ENCODE measurements around the gene TOMM20.
A peak's percentile ranks its signal among the peaks of the same experiment; 100 is the strongest.

The TOMM20 gene

DNA sequence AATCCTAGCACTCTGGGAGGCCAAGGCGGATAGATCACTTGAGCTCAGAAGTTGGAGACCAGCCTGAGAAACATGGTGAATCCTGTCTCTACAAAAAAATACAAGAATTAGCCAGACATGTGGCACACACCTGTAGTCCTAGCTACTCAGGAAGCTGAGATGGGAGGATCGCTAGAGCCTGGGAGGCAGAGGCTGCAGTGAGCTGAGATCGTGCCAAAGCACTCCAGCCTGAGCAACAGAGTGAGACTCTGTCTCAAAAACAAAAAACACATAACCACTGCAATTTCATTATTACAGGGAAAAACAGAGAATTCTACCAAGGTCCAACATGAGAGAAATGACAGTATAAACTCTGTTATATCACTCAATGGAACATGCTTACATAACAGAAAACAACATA, 4.4 kb upstream of the TOMM20 start:
- no peak for DNase-seq

DNA sequence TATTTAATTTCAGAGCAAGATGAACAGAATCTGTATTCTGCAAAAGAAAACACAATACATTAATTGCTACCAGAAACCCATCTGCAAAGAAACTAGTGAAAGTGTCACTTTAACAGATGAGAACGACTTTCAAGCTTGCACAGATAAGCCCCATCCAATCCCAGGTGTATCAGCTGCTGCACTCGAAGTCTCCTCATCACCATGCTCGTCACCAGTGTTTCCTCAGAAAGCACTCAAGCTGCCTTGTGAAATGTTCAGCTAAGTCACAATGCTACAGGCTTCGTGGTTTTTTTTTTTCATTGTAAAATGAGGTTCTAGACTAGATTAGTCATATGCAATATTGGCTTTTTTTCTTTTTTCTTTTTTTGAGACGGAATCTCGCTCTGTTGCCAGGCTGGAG, 3.3 kb upstream of the TOMM20 start:
- DNase-seq: no peak

DNA sequence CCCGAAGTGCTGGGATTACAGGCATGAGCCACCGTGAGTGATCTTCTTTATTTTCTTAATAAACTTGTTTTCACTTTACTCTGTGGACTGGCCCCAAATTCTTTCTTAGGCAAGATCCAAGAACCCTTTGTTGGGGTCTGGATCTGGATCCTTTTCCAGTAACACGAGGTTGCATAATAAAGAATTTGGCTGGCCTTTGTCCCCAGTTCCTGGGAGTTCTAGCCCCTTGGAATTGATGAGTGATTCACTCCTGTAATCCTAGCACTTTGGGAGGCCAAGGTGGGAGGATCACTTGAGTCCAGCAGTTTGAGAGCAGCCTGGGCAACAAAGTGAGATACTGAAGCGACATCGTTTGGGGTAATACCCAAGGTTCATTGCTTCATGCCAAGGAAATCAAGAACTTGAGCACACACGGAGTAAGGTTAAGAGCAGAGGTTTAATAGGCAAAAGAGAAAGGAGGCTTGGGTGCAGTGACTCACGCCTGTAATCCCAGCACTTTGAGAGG, 2.2 kb upstream of the TOMM20 start:
- no peak for DNase-seq

- peak; percentile 23 for DNase-seq
Measured at GRCh38 chr1:235129774-235130570, 1.3 kb upstream of the TOMM20 start.

- peak; percentile 44 for DNase-seq
Measured at GRCh38 chr1:235127732-235128455, 743 bp downstream of the TOMM20 start.

DNA sequence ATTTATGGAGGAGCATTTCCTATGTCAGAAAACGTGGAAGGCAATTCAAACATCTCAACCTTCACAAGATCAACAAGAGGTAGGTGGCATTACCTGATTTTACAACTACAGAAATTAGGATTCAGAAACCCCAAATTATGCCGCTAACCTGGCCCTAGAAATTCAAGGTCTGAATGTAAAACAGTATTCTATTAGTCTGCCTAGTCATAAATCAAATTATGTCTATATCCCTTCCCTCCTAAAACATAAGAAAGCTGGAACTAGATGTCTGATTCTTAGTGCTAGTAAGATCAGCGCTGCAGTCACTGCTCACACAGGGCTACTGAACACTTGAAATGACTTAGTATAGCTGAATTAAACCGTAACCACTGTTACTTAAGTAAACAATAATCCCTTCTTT, 1.4 kb downstream of the TOMM20 start:
- peak; percentile 44 for DNase-seq

GRCh38 chr1:235124665-235125064, 4.0 kb downstream of the TOMM20 start:
- DNase-seq: no peak

DNA sequence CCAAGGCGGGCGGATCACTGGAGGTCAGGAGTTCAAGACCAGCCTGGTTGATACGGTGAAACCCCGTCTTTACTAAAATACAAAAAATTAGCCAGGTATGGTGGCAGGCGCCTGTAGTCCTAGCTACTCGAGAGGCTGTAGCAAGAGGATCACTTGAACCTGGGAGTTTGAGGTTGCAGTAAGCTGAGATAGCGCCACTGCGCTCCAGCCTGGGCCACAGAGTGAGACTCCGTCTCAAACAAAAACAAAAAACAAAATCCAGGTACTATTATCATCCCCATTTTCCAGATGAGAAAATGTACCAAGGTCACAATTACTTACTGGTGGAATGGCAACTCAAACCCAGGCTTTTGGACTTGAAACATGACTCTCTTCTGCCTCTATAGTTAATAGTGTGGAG, 4.5 kb downstream of the TOMM20 start:
- no peak for DNase-seq

DNA sequence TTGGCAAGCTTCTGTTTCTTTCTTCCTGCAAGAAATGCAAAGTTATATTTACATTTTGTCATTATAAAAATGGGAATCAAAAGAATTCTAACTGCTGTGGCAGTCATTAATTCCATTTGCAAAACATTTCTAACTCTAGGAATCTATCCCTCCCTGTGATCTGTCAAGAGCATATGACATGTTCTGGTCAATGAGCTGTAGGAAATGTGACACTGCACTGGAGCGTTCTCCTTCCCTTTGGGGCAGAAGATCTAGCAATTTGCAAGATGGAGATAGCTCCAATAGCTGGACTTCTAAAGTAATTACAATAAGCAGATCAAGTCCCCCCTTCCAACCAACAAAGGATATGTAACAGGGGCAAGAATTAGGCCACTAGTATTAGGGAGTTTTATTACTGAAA, 6.3 kb downstream of the TOMM20 start:
- DNase-seq: no peak

DNA sequence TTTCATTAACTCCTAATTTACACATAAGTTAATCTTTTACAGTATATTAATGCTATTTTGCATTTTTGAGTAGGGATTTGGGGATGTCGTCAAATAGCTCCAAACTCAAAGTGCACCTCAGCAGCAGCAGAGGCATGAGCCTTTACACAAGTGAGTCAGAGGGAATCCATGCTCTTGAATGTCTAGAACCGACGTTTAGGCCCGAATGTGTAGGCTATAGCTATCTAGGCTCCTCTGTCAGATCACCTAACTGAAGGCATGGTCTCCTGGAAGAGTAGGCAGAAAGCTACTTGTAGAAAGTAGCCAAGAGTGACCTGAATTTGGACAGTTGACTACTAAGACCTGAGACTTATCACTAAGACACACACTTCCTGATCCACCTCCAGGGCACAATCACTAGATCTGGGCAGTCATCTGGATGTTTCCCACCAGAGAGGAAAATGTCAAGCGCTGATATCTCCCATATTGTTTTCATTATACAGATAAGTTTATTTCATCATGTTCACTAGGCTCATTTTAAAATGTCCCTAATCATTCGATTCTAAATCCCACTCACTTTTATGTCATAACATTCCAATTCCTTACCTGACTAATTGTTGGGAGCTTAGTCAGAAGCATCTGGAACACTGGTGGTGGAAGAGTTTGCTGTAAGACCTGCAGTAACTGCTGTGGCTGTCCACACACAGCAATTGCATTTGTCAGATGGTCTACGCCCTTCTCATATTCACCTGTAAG, 15.3 kb downstream of the TOMM20 start:
- DNase-seq: peak; percentile 57

- DNase-seq: peak; percentile 86
Measured at GRCh38 chr1:235112297-235113182, 16.1 kb downstream of the TOMM20 start.

GRCh38 chr1:235111107-235111506, 17.5 kb downstream of the TOMM20 start:
- no peak for DNase-seq

GRCh38 chr1:235108876-235109275, 19.8 kb downstream of the TOMM20 start:
- DNase-seq: no peak

DNA sequence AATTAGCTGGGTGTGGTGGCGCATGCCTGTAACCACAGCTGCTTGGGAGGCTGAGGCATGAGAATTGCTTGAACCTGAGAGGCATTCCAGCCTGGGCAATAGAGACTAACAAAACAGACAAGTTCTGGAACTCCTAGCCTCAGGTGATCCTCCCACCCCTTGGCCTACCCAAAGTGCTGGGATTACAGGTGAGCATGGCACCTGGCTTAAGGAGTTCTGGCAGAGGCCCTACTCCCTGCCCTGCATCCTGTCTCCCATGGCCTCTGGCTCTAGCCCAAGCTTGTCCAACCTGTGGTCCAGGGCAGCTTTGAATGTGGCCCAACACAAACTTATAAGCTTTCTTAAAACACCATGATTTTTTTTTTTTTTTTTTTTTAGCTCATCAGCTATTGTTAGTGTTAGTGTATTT, 20.4 kb downstream of the TOMM20 start:
- no peak for DNase-seq

DNA sequence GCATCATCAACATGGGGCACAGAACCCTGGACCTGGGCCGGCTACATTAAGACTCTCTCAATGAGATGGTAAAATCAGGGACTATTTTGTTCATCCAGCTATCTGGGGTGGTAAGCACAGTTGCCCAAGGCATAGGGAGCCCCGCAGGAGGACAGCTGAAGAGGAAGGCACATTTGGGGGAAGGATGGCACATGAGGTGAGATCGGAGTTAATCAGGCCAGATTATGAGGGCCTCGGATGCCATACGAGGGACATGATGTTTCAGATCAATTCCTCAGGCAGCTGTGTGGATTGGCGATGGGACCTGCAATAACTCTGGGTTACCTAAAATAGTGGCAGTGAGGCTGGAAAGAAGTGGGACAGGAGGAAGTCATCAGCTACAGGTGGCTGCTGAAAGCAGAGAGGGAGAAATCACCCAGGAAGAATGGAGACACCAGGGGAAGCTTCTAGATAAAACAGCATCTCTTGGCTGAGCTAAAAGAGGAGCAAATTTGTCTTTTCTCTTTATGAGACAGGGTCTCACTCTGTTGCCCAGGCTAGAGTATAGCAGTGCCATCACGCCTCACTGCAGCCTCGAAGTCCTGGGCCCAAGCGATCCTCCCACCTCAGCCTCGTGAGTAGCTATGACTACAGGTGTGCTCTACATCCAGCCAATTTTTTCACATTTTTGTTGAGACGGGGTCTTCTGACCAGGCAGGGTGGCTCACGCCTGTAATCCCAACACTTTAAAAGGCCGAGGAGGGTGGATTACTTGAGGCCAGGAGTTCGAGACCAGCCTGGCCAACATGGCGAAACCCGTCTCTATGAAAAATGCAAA, 21.1 kb downstream of the TOMM20 start:
- DNase-seq: no peak

GRCh38 chr1:235106457-235106856, 22.2 kb downstream of the TOMM20 start:
- DNase-seq: peak; percentile 23

DNA sequence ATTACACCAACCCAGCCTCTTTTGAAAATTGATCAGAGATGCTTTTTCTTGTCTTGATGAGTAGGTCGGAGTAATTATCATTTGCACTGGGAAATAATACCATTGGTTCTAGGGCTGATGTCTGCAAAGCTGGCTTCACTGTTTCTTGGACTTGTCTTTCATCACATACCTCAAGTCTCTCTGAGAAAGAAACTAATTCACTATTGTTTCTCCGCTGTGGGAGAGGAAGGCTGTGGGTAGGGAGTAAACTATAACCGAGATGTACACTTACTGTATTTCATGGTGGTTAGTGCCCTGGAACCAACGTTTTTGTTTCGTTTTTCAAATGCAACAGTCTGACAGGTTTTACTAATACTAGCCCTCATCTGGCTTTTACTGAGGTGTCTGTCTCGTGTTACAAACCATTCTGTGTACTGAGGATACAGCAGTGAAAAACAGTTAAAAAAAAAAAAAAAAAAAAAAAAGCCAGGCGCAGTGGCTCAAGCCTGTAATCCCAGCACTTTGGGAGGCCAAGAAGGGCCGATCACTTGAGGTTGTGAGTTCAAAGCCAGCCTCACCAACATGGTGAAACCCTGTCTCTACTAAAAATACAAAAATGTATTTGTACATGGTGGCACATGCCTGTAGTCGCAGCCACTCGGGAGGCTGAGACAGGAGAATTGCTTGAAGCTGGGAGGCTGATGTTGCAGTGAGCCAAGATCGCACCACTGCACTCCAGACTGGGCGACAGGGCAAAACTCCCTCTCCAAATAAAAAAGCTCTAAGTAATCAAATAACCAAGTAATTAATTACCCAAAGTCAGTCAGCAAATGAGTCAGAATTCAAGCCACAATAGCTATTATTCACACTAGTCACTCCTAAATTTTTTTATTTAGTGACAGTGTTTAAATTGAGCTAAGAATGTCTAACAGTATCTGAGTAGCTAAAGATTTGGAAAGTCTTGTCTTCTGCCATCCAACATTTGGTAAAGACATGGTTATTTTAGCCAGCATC, 23.3 kb downstream of the TOMM20 start:
- peak; percentile 80 for DNase-seq

DNA sequence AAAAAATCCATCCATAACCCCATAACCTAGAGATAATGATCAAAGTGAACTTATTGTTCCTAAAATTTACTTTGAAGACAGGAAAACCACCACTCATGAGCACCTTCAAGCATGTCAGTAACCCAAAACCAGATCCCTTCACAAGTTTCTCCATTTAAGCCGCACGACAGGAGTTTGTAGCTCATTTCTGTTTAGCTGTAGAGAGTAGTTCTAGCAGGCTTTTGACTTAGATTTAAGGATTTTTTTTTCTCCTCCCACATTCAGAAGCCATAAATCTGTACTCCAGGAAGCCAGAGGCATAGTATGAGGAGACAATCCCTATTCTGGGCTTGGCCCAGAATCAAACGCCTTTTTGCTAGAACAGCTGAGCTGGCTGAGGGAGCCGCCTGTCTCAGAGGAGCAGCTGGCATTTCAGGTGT, 25.6 kb downstream of the TOMM20 start:
- DNase-seq: no peak

DNA sequence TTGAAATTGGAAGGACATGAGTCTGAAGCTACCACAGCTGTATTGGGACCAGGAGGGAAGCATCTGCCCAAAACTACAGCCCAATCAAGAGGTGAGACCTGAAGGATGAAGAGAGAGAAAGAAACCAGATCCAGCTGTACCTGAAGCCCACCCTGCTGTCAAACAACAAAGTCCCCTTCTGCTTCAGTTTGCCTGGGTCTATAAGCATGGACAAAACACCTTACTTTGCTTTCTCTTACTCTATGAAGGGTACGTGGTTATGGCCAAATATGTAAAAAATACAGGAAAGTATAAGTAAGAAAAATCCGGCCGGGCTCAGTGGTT, 26.4 kb downstream of the TOMM20 start:
- no peak for DNase-seq

- no peak for DNase-seq
Measured at GRCh38 chr1:235101558-235102258, 26.9 kb downstream of the TOMM20 start.
